Suprapubic skin (tissue), 4 donors: ENCODE measurements around the gene ZFYVE28.

Experiments used
- CTCF ChIP-seq, 2 donors: fragments of 200-600 bp in 1 of 2; fragments of 450-650 bp in 1 of 2; sonication (generic) in 1 of 2; IDR thresholded peaks; one replicate each; pipeline ENCODE4 v1.5.1; 2016 to 2019; ENCODE audit warnings: antibody characterized with exemption in 2 of 2, mild to moderate bottlenecking in 1 of 2, moderate library complexity in 1 of 2
- EP300 ChIP-seq: sonication (generic); formaldehyde crosslinking; IDR thresholded peaks from one replicate; pipeline ENCODE4 v1.6.1; 2017; ENCODE audit warnings: antibody characterized with exemption
- POLR2A ChIP-seq, 2 donors: fragments of 450-650 bp; IDR thresholded peaks; one replicate each; pipeline ENCODE4 v1.6.1; 2017; ENCODE audit warnings: antibody characterized with exemption in 2 of 2, mild to moderate bottlenecking in 2 of 2, moderate library complexity in 2 of 2
- POLR2AphosphoS5 ChIP-seq, 3 donors: sonication (generic); formaldehyde crosslinking; IDR thresholded peaks; one replicate each; pipeline ENCODE4 v1.6.1; 2017; ENCODE audit warnings: antibody characterized with exemption in 3 of 3

- no peak for TF ChIP-seq POLR2A (IDR thresholded peaks at IDR 0.05)
- no peak for TF ChIP-seq CTCF (IDR thresholded peaks at IDR 0.05)
- TF ChIP-seq POLR2AphosphoS5 (IDR thresholded peaks at IDR 0.05): no peak
- TF ChIP-seq EP300: no peak
These were observed 118.7 kb downstream of the ZFYVE28 start for GRCh38 chr4:2299794-2300193.
